OCI-LY1 (cell line): ENCODE results near the gene D2HGDH.

Experiments used
- EZH2 ChIP-seq: fragments of 200-600 bp; sonication (generic), shearing (Covaris generic); IDR thresholded peaks from 2 replicates; pipeline ENCODE4 v1.8.0; 2017; ENCODE audit warnings: borderline replicate concordance, mixed run types, mild to moderate bottlenecking, antibody characterized with exemption, low read length, moderate library complexity, mixed read lengths
- TF ChIP-seq, protein P1 (sequence below): fragments of 200-600 bp; sonication (generic), shearing (Covaris generic); IDR thresholded peaks from 2 replicates; pipeline ENCODE4 v1.5.1; 2017; ENCODE audit warnings: mild to moderate bottlenecking, antibody characterized with exemption, low read length, moderate library complexity, mixed read lengths

DNA sequence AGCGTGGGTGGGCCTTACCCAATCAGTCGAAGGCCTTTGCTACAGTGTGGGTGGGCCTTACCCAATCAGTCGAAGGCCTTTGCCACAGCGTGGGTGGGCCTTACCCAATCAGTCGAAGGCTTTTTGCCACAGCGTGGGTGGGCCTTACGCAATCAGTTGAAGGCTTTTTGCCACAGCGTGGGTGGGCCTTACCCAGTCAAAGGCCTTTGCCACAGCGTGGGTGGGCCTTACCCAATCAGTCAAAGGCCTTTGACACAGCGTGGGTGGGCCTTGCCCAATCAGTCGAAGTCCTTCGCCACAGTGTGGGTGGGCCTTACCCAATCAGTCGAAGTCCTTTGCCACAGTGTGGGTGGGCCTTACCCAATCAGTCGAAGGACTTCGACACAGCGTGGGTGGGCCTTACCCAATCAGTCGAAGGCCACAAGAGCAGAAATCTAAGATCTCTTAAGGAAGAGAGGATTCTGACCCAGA is 25.9 kb downstream of the D2HGDH start:
- TF ChIP-seq, protein P1, sequence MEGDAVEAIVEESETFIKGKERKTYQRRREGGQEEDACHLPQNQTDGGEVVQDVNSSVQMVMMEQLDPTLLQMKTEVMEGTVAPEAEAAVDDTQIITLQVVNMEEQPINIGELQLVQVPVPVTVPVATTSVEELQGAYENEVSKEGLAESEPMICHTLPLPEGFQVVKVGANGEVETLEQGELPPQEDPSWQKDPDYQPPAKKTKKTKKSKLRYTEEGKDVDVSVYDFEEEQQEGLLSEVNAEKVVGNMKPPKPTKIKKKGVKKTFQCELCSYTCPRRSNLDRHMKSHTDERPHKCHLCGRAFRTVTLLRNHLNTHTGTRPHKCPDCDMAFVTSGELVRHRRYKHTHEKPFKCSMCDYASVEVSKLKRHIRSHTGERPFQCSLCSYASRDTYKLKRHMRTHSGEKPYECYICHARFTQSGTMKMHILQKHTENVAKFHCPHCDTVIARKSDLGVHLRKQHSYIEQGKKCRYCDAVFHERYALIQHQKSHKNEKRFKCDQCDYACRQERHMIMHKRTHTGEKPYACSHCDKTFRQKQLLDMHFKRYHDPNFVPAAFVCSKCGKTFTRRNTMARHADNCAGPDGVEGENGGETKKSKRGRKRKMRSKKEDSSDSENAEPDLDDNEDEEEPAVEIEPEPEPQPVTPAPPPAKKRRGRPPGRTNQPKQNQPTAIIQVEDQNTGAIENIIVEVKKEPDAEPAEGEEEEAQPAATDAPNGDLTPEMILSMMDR, result no peak
- TF ChIP-seq EZH2, result no peak
